CD4-positive, alpha-beta T cell treated with Interleukin-6 for 4 hours (primary cell): ENCODE measurements around the gene CXXC5.
"Not testable (repeated sequence)": the region's sequence is repeated elsewhere in the genome, so short reads cannot be mapped to it uniquely, and the experiment has no call there.

Experiments used
- DNase-seq: peaks from one replicate; pipeline ENCODE4 v3.0.0-alpha.2; 2020; ENCODE audit warnings: mixed read lengths

Gene CXXC5

GRCh38 chr5:139713898-139714297, 65.7 kb downstream of the CXXC5 start:
- not testable (repeated sequence) for DNase-seq

- no peak for DNase-seq
Measured at GRCh38 chr5:139717221-139717620, 69.1 kb downstream of the CXXC5 start.

- not testable (repeated sequence) for DNase-seq
Measured at GRCh38 chr5:139718403-139718802, 70.3 kb downstream of the CXXC5 start.

GRCh38 chr5:139719970-139720369, 71.8 kb downstream of the CXXC5 start:
- DNase-seq = not testable (repeated sequence)

- no peak for DNase-seq
Measured at GRCh38 chr5:139723986-139724587, 75.9 kb downstream of the CXXC5 start.

- no peak for DNase-seq
Measured at GRCh38 chr5:139725073-139725830, 77.1 kb downstream of the CXXC5 start.

- DNase-seq = no peak
Measured at GRCh38 chr5:139726248-139726647, 78.1 kb downstream of the CXXC5 start.

- not testable (repeated sequence) for DNase-seq
Measured at GRCh38 chr5:139727615-139728014, 79.5 kb downstream of the CXXC5 start.

- DNase-seq = no peak
Measured at GRCh38 chr5:139731281-139731680, 83.1 kb downstream of the CXXC5 start.

- DNase-seq = no peak
Measured at GRCh38 chr5:139732019-139732418, 83.9 kb downstream of the CXXC5 start.

- DNase-seq = no peak
Measured at GRCh38 chr5:139733010-139733688, 85.0 kb downstream of the CXXC5 start.
